Breast epithelium (tissue), 3 donors: ENCODE results near the gene SETD3.

Experiments used
- CTCF ChIP-seq, 3 donors: fragments of 450-650 bp; IDR thresholded peaks; one replicate each; pipeline ENCODE4 v1.5.1; 2016 to 2017; ENCODE audit warnings: antibody characterized with exemption in 3 of 3, mild to moderate bottlenecking in 3 of 3, moderate library complexity in 3 of 3
- POLR2A ChIP-seq: fragments of 450-650 bp; IDR thresholded peaks from one replicate; pipeline ENCODE4 v1.6.1; 2016; ENCODE audit warnings: antibody characterized with exemption, mild to moderate bottlenecking, moderate library complexity

- TF ChIP-seq CTCF (IDR thresholded peaks at IDR 0.05) (no peak), POLR2A (no peak)
Observed at GRCh38 chr14:99374964-99375363, 105.7 kb downstream of the SETD3 start.
